Testis (tissue), 2 donors: ENCODE data around the gene SPATA3.

Source experiments
- POLR2A ChIP-seq: fragments of 450-650 bp; IDR thresholded peaks from one replicate; pipeline ENCODE4 v1.6.1; 2017; ENCODE audit warnings: antibody characterized with exemption, mild to moderate bottlenecking, moderate library complexity
- TF ChIP-seq, protein P1 (sequence below), 3 experiments: fragments of 450-650 bp in 2 of 3; fragments of 200-600 bp in 1 of 3; sonication (generic) in 1 of 3; IDR thresholded peaks; one replicate each; pipeline ENCODE4 v1.5.1; 2016 to 2019; ENCODE audit warnings: antibody characterized with exemption in 3 of 3, mild to moderate bottlenecking in 2 of 3, moderate library complexity in 1 of 3

DNA sequence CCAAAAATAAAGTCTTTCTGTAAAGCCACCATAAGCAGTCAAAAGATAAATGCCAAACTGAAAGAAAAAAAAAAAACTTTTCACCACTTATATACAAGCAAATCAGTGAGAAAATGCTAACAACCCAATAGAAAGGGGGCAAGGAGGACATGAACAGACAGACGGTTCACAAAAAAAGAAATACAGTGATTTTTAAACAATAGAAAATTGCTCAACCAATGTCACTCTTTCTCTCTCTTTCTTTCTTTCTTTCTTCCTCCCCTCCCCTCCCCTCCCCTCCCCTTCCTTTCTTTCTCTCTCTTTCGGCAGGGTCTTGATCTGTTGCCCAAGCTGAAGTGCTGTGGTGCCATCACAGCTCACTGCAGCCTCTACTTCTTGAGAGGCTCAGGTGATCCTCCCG is 28.8 kb upstream of the SPATA3 start:
- TF ChIP-seq, protein P1, sequence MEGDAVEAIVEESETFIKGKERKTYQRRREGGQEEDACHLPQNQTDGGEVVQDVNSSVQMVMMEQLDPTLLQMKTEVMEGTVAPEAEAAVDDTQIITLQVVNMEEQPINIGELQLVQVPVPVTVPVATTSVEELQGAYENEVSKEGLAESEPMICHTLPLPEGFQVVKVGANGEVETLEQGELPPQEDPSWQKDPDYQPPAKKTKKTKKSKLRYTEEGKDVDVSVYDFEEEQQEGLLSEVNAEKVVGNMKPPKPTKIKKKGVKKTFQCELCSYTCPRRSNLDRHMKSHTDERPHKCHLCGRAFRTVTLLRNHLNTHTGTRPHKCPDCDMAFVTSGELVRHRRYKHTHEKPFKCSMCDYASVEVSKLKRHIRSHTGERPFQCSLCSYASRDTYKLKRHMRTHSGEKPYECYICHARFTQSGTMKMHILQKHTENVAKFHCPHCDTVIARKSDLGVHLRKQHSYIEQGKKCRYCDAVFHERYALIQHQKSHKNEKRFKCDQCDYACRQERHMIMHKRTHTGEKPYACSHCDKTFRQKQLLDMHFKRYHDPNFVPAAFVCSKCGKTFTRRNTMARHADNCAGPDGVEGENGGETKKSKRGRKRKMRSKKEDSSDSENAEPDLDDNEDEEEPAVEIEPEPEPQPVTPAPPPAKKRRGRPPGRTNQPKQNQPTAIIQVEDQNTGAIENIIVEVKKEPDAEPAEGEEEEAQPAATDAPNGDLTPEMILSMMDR (IDR thresholded peaks at IDR 0.05): no peak
- no peak for TF ChIP-seq POLR2A
